CD4-positive, alpha-beta memory T cell (primary cell): ENCODE results near the gene PKIB. TPM values are rescaled to one million over a fixed set of nuclear protein-coding genes. Genes with fewer than 3 reads are reported as not detected.

Experiments used
- CTCF ChIA-PET: fragments of 350-600 bp; sonication (Branson Sonifier 250); formaldehyde crosslinking; loops from one replicate; lab custom pipeline; 2021; ENCODE audit warnings: inconsistent platforms; ENCODE audit not compliant: partially characterized antibody; lab: Charles Lee
- POLR2A ChIA-PET: fragments of 350-600 bp; sonication (Branson Sonifier 250); formaldehyde crosslinking; loops from one replicate; lab custom pipeline; 2021; ENCODE audit not compliant: partially characterized antibody; lab: Charles Lee
- DNase-seq, 5 donors: peaks; one replicate each; pipeline versions ENCODE4 v3.0.0 to v3.0.0-alpha.2; 2020 to 2022; ENCODE audit warnings: mixed read lengths in 1 of 5
- H3K27ac ChIP-seq: one replicate; pipeline ENCODE4 v1.7.0; 2013; ENCODE audit warnings: low read depth, low read length
- H3K27me3 ChIP-seq: 2 replicates; pipeline ENCODE4 v1.7.0; 2013; ENCODE audit warnings: mild to moderate bottlenecking, low read length, moderate library complexity; ENCODE audit not compliant: insufficient read depth
- H3K36me3 ChIP-seq: 2 replicates; pipeline ENCODE4 v1.7.0; 2013; ENCODE audit warnings: mild to moderate bottlenecking, low read length, moderate library complexity; ENCODE audit not compliant: insufficient read depth
- H3K4me1 ChIP-seq: 2 replicates; pipeline ENCODE4 v1.7.0; 2013; ENCODE audit warnings: mild to moderate bottlenecking, low read length, moderate library complexity; ENCODE audit not compliant: insufficient read depth
- H3K4me3 ChIP-seq, 2 donors: one replicate each; pipeline ENCODE4 v1.7.0; 2013; ENCODE audit warnings: low read length in 2 of 2, mild to moderate bottlenecking in 1 of 2
- H3K9me3 ChIP-seq, 2 donors: one replicate each; pipeline ENCODE4 v1.7.0; 2013; ENCODE audit warnings: low read length in 2 of 2, control low read depth in 1 of 2; ENCODE audit not compliant: control insufficient read depth in 1 of 2
- H3K27ac Mint-ChIP-seq, 7 donors: one replicate each; pipeline ENCODE4 v1.8.0; 2020 to 2021; ENCODE audit warnings: mixed read lengths in 7 of 7, mild to moderate bottlenecking in 6 of 7, inconsistent platforms in 3 of 7, moderate library complexity in 3 of 7
- H3K27me3 Mint-ChIP-seq, 2 donors: one replicate each; pipeline ENCODE4 v1.8.0; 2020 to 2021; ENCODE audit warnings: mixed read lengths in 2 of 2
- H3K36me3 Mint-ChIP-seq, 2 donors: one replicate each; pipeline ENCODE4 v1.8.0; 2020 to 2021; ENCODE audit warnings: mixed read lengths in 2 of 2, inconsistent platforms in 1 of 2, mild to moderate bottlenecking in 1 of 2
- H3K4me1 Mint-ChIP-seq, 4 donors: one replicate each; pipeline ENCODE4 v1.8.0; 2020 to 2021; ENCODE audit warnings: mixed read lengths in 4 of 4, mild to moderate bottlenecking in 1 of 4
- H3K4me3 Mint-ChIP-seq, 8 donors: one replicate each; pipeline ENCODE4 v1.8.0; 2020 to 2021; ENCODE audit warnings: mixed read lengths in 8 of 8, mild to moderate bottlenecking in 7 of 8, moderate library complexity in 6 of 8, inconsistent platforms in 3 of 8
- H3K9me3 Mint-ChIP-seq, 8 donors: one replicate each; pipeline ENCODE4 v1.8.0; 2020 to 2021; ENCODE audit warnings: mixed read lengths in 8 of 8, mild to moderate bottlenecking in 5 of 8, inconsistent platforms in 3 of 8, moderate library complexity in 1 of 8
- intact Hi-C: fragments of 100-400 bp; cut with micrococcal nuclease; formaldehyde crosslinking; loops from one replicate; pipeline ENCODE4 v1.15.1; 2023
- polyA plus RNA-seq, 2 donors: library from polyadenylated mRNA; unstranded; fragments of 300-500 nt; fragmentation: Illumina TruSeq; gene quantifications; one replicate each; pipeline ENCODE4 v1.2.3, GENCODE V29; 2021
- total RNA-seq, 2 experiments: library from RNA; stranded (reverse); gene quantifications; one replicate each; pipeline ENCODE4 v1.2.3, GENCODE V29; 2021

The PKIB gene
- total and polyA plus RNA-seq, 4 experiments from 2014 or later: 0.24 to 0.89 (median 0.67) TPM; not detected in 1

GRCh38 chr6:122650403-122650802, 40.2 kb downstream of the PKIB start:
- H3K4me3 ChIP-seq: no peak overlapping the region
- no peak for DNase-seq
- no peaks in the 10 kb centered on the region for H3K27me3 ChIP-seq
- H3K9me3 Mint-ChIP-seq: peaks cover 0 to 3% (median 0%) of the 10 kb centered on the region in 8 donors
- intact Hi-C loops: no loop called here
- no peaks in the 10 kb centered on the region for H3K4me1 ChIP-seq
- no peaks in the 10 kb centered on the region for H3K9me3 ChIP-seq
- ChIA-PET CTCF (no interaction called here), POLR2A (no interaction called here)
- H3K36me3 ChIP-seq: no peaks in the 10 kb centered on the region
- no peak overlapping the region for H3K27ac ChIP-seq
- no peaks in the 10 kb centered on the region for H3K4me1 Mint-ChIP-seq
- no peak overlapping the region for H3K4me3 Mint-ChIP-seq
- no peak overlapping the region for H3K27ac Mint-ChIP-seq
- H3K36me3 Mint-ChIP-seq: no peaks in the 10 kb centered on the region
- no peaks in the 10 kb centered on the region for H3K27me3 Mint-ChIP-seq

GRCh38 chr6:122651031-122651430, 40.8 kb downstream of the PKIB start:
- Mint-ChIP-seq H3K27ac (no peak overlapping the region), H3K27me3 (no peaks in the 10 kb centered on the region), H3K9me3 (peaks cover 0 to 3% (median 0%) of the 10 kb centered on the region in 8 donors), H3K36me3 (no peaks in the 10 kb centered on the region), H3K4me1 (no peaks in the 10 kb centered on the region), H3K4me3 (no peak overlapping the region)
- no peak overlapping the region for H3K27ac ChIP-seq
- no peak for DNase-seq
- POLR2A ChIA-PET: no interaction called here
- no peaks in the 10 kb centered on the region for H3K27me3 ChIP-seq
- CTCF ChIA-PET: no interaction called here
- H3K36me3 ChIP-seq: no peaks in the 10 kb centered on the region
- intact Hi-C loops: no loop called here
- no peaks in the 10 kb centered on the region for H3K9me3 ChIP-seq
- H3K4me3 ChIP-seq: no peak overlapping the region
- no peaks in the 10 kb centered on the region for H3K4me1 ChIP-seq

GRCh38 chr6:122651604-122652003, 41.4 kb downstream of the PKIB start:
- Mint-ChIP-seq H3K27me3 (no peaks in the 10 kb centered on the region), H3K36me3 (no peaks in the 10 kb centered on the region), H3K4me3 (no peak overlapping the region), H3K9me3 (peaks cover 0 to 3% (median 0%) of the 10 kb centered on the region in 8 donors), H3K27ac (no peak overlapping the region), H3K4me1 (no peaks in the 10 kb centered on the region)
- ChIA-PET CTCF (no interaction called here), POLR2A (no interaction called here)
- Histone ChIP-seq H3K9me3 (no peaks in the 10 kb centered on the region), H3K27ac (no peak overlapping the region), H3K4me1 (no peaks in the 10 kb centered on the region), H3K36me3 (no peaks in the 10 kb centered on the region), H3K27me3 (no peaks in the 10 kb centered on the region), H3K4me3 (no peak overlapping the region)
- DNase-seq: no peak
- intact Hi-C loops: no loop called here

- Histone ChIP-seq H3K4me3 (no peak overlapping the region), H3K27me3 (no peaks in the 10 kb centered on the region), H3K36me3 (no peaks in the 10 kb centered on the region), H3K27ac (no peak overlapping the region), H3K9me3 (no peaks in the 10 kb centered on the region), H3K4me1 (no peaks in the 10 kb centered on the region)
- POLR2A ChIA-PET: no interaction called here
- H3K27me3 Mint-ChIP-seq: no peaks in the 10 kb centered on the region
- H3K9me3 Mint-ChIP-seq: peaks cover 0 to 3% (median 0%) of the 10 kb centered on the region in 8 donors
- intact Hi-C loops: no loop called here
- H3K4me1 Mint-ChIP-seq: no peaks in the 10 kb centered on the region
- CTCF ChIA-PET: no interaction called here
- H3K4me3 Mint-ChIP-seq: no peak overlapping the region
- DNase-seq: no peak
- no peak overlapping the region for H3K27ac Mint-ChIP-seq
- H3K36me3 Mint-ChIP-seq: no peaks in the 10 kb centered on the region
Observed at GRCh38 chr6:122652431-122652830, 42.2 kb downstream of the PKIB start.

GRCh38 chr6:122653094-122653493, 42.9 kb downstream of the PKIB start:
- intact Hi-C loops: no loop called here
- Histone ChIP-seq H3K9me3 (no peaks in the 10 kb centered on the region), H3K36me3 (no peaks in the 10 kb centered on the region), H3K27ac (no peak overlapping the region), H3K27me3 (no peaks in the 10 kb centered on the region), H3K4me3 (no peak overlapping the region), H3K4me1 (no peaks in the 10 kb centered on the region)
- H3K27ac Mint-ChIP-seq: no peak overlapping the region
- H3K36me3 Mint-ChIP-seq: no peaks in the 10 kb centered on the region
- ChIA-PET POLR2A (no interaction called here), CTCF (no interaction called here)
- H3K9me3 Mint-ChIP-seq: peaks cover 0 to 3% (median 0%) of the 10 kb centered on the region in 8 donors
- DNase-seq: no peak
- H3K27me3 Mint-ChIP-seq: no peaks in the 10 kb centered on the region
- no peaks in the 10 kb centered on the region for H3K4me1 Mint-ChIP-seq
- H3K4me3 Mint-ChIP-seq: no peak overlapping the region

GRCh38 chr6:122654012-122654411, 43.8 kb downstream of the PKIB start:
- Histone ChIP-seq H3K4me3 (no peak overlapping the region), H3K36me3 (no peaks in the 10 kb centered on the region), H3K27me3 (no peaks in the 10 kb centered on the region), H3K27ac (no peak overlapping the region), H3K9me3 (no peaks in the 10 kb centered on the region), H3K4me1 (no peaks in the 10 kb centered on the region)
- H3K9me3 Mint-ChIP-seq: peaks cover 0 to 3% (median 0%) of the 10 kb centered on the region in 8 donors
- no peaks in the 10 kb centered on the region for H3K36me3 Mint-ChIP-seq
- POLR2A ChIA-PET: no interaction called here
- no peaks in the 10 kb centered on the region for H3K4me1 Mint-ChIP-seq
- H3K27ac Mint-ChIP-seq: no peak overlapping the region
- CTCF ChIA-PET: no interaction called here
- DNase-seq: no peak
- intact Hi-C loops: no loop called here
- H3K4me3 Mint-ChIP-seq: no peak overlapping the region
- no peaks in the 10 kb centered on the region for H3K27me3 Mint-ChIP-seq

GRCh38 chr6:122657601-122658000, 47.4 kb downstream of the PKIB start:
- intact Hi-C loops: no loop called here
- Histone ChIP-seq H3K36me3 (no peaks in the 10 kb centered on the region), H3K4me1 (no peaks in the 10 kb centered on the region), H3K9me3 (no peaks in the 10 kb centered on the region), H3K4me3 (no peak overlapping the region), H3K27me3 (no peaks in the 10 kb centered on the region), H3K27ac (no peak overlapping the region)
- ChIA-PET CTCF (interaction anchor here (0.9 kb wide), 1 partner anchor 27 kb away, joined by 3 read pairs; no protein-coding TSS in a partner anchor), POLR2A (no interaction called here)
- no peak overlapping the region for H3K27ac Mint-ChIP-seq
- H3K36me3 Mint-ChIP-seq: no peaks in the 10 kb centered on the region
- no peak overlapping the region for H3K4me3 Mint-ChIP-seq
- DNase-seq: no peak
- H3K4me1 Mint-ChIP-seq: no peaks in the 10 kb centered on the region
- no peaks in the 10 kb centered on the region for H3K27me3 Mint-ChIP-seq
- H3K9me3 Mint-ChIP-seq: peaks cover 0 to 3% (median 0%) of the 10 kb centered on the region in 8 donors

GRCh38 chr6:122660296-122660695, 50.1 kb downstream of the PKIB start:
- Mint-ChIP-seq H3K27me3 (no peaks in the 10 kb centered on the region), H3K4me1 (no peaks in the 10 kb centered on the region), H3K9me3 (no peaks in the 10 kb centered on the region), H3K27ac (no peak overlapping the region), H3K4me3 (no peak overlapping the region), H3K36me3 (no peaks in the 10 kb centered on the region)
- no peak for DNase-seq
- Histone ChIP-seq H3K27ac (no peak overlapping the region), H3K4me1 (no peaks in the 10 kb centered on the region), H3K27me3 (no peaks in the 10 kb centered on the region), H3K4me3 (no peak overlapping the region), H3K36me3 (no peaks in the 10 kb centered on the region), H3K9me3 (no peaks in the 10 kb centered on the region)
- CTCF ChIA-PET: no interaction called here
- intact Hi-C loops: no loop called here
- POLR2A ChIA-PET: no interaction called here
